Measurements from ENCODE around the gene EML4. TPM values are rescaled to one million over a fixed set of nuclear protein-coding genes. Genes with fewer than 3 reads are reported as not detected.

The EML4 gene
- total and polyA plus RNA-seq, 2 of the 13 experiments (the other 11 are each of a cell fraction or from before 2014, with no cell fraction given): 243 to 476 TPM

DNA sequence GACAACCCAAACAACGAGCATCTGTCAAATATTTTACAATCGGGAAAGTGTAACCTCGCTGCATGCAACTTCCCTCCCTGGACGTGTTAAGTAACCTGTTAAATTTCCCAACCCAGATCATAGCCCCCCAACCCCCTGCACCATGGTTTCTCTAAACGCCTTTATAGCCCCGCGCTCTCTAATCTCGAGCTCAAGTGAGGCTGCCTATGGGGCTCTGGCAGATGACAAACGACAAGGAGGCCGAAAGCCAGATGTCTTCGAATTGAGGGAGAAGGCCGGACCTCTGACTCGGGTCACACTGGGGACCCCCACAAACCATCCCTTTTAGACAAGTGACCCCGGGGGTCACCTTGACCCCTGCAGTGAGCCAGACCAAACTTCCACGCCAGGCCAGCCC, 191.3 kb downstream of the EML4 start (continued):
- TF ChIP-seq, protein P1, sequence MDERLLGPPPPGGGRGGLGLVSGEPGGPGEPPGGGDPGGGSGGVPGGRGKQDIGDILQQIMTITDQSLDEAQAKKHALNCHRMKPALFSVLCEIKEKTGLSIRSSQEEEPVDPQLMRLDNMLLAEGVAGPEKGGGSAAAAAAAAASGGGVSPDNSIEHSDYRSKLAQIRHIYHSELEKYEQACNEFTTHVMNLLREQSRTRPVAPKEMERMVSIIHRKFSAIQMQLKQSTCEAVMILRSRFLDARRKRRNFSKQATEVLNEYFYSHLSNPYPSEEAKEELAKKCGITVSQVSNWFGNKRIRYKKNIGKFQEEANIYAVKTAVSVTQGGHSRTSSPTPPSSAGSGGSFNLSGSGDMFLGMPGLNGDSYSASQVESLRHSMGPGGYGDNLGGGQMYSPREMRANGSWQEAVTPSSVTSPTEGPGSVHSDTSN (CRISPR knock-in tag; IDR thresholded peaks at IDR 0.05): no peak
- TF ChIP-seq ZNF367 (CRISPR knock-in tag; IDR thresholded peaks at IDR 0.05; ENCODE audit: borderline replicate concordance): no peak
- no peak for TF ChIP-seq CBFB (CRISPR knock-in tag; IDR thresholded peaks at IDR 0.05)
- TF ChIP-seq ZKSCAN1 (IDR thresholded peaks at IDR 0.05; ENCODE audit: low read length): no peak
- TF ChIP-seq, protein P2, sequence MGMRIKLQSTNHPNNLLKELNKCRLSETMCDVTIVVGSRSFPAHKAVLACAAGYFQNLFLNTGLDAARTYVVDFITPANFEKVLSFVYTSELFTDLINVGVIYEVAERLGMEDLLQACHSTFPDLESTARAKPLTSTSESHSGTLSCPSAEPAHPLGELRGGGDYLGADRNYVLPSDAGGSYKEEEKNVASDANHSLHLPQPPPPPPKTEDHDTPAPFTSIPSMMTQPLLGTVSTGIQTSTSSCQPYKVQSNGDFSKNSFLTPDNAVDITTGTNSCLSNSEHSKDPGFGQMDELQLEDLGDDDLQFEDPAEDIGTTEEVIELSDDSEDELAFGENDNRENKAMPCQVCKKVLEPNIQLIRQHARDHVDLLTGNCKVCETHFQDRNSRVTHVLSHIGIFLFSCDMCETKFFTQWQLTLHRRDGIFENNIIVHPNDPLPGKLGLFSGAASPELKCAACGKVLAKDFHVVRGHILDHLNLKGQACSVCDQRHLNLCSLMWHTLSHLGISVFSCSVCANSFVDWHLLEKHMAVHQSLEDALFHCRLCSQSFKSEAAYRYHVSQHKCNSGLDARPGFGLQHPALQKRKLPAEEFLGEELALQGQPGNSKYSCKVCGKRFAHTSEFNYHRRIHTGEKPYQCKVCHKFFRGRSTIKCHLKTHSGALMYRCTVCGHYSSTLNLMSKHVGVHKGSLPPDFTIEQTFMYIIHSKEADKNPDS (CRISPR knock-in tag; IDR thresholded peaks at IDR 0.05): 0 out of 2 replicates have a peak, but pooled peaks have one; percentile 23
- TF ChIP-seq, protein P3, sequence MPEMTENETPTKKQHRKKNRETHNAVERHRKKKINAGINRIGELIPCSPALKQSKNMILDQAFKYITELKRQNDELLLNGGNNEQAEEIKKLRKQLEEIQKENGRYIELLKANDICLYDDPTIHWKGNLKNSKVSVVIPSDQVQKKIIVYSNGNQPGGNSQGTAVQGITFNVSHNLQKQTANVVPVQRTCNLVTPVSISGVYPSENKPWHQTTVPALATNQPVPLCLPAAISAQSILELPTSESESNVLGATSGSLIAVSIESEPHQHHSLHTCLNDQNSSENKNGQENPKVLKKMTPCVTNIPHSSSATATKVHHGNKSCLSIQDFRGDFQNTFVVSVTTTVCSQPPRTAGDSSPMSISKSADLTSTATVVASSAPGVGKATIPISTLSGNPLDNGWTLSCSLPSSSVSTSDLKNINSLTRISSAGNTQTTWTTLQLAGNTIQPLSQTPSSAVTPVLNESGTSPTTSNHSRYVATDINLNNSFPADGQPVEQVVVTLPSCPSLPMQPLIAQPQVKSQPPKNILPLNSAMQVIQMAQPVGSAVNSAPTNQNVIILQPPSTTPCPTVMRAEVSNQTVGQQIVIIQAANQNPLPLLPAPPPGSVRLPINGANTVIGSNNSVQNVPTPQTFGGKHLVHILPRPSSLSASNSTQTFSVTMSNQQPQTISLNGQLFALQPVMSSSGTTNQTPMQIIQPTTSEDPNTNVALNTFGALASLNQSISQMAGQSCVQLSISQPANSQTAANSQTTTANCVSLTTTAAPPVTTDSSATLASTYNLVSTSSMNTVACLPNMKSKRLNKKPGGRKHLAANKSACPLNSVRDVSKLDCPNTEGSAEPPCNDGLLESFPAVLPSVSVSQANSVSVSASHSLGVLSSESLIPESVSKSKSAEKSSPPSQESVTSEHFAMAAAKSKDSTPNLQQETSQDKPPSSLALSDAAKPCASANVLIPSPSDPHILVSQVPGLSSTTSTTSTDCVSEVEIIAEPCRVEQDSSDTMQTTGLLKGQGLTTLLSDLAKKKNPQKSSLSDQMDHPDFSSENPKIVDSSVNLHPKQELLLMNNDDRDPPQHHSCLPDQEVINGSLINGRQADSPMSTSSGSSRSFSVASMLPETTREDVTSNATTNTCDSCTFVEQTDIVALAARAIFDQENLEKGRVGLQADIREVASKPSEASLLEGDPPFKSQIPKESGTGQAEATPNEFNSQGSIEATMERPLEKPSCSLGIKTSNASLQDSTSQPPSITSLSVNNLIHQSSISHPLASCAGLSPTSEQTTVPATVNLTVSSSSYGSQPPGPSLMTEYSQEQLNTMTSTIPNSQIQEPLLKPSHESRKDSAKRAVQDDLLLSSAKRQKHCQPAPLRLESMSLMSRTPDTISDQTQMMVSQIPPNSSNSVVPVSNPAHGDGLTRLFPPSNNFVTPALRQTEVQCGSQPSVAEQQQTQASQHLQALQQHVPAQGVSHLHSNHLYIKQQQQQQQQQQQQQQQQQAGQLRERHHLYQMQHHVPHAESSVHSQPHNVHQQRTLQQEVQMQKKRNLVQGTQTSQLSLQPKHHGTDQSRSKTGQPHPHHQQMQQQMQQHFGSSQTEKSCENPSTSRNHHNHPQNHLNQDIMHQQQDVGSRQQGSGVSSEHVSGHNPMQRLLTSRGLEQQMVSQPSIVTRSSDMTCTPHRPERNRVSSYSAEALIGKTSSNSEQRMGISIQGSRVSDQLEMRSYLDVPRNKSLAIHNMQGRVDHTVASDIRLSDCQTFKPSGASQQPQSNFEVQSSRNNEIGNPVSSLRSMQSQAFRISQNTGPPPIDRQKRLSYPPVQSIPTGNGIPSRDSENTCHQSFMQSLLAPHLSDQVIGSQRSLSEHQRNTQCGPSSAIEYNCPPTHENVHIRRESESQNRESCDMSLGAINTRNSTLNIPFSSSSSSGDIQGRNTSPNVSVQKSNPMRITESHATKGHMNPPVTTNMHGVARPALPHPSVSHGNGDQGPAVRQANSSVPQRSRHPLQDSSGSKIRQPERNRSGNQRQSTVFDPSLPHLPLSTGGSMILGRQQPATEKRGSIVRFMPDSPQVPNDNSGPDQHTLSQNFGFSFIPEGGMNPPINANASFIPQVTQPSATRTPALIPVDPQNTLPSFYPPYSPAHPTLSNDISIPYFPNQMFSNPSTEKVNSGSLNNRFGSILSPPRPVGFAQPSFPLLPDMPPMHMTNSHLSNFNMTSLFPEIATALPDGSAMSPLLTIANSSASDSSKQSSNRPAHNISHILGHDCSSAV (CRISPR knock-in tag; IDR thresholded peaks at IDR 0.05; ENCODE audit: borderline replicate concordance): no peak
- no peak for TF ChIP-seq MIER2 (CRISPR knock-in tag; IDR thresholded peaks at IDR 0.05)
- no peak for TF ChIP-seq ZC3H13 (CRISPR knock-in tag; IDR thresholded peaks at IDR 0.05)
- no peak for TF ChIP-seq ZMAT3 (CRISPR knock-in tag; conservative IDR thresholded peaks at IDR 0.05)
- TF ChIP-seq, protein P4, sequence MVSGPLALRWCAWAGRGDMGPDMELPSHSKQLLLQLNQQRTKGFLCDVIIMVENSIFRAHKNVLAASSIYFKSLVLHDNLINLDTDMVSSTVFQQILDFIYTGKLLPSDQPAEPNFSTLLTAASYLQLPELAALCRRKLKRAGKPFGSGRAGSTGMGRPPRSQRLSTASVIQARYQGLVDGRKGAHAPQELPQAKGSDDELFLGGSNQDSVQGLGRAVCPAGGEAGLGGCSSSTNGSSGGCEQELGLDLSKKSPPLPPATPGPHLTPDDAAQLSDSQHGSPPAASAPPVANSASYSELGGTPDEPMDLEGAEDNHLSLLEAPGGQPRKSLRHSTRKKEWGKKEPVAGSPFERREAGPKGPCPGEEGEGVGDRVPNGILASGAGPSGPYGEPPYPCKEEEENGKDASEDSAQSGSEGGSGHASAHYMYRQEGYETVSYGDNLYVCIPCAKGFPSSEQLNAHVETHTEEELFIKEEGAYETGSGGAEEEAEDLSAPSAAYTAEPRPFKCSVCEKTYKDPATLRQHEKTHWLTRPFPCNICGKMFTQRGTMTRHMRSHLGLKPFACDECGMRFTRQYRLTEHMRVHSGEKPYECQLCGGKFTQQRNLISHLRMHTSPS (CRISPR knock-in tag; IDR thresholded peaks at IDR 0.05; ENCODE audit: low read depth): peak; percentile 14; the same call in 1 of the 2 replicates
- TF ChIP-seq ISL2 (CRISPR knock-in tag; IDR thresholded peaks at IDR 0.05): no peak
- peak; percentile 85; the same call in 1 of the 2 replicates for TF ChIP-seq ARID2 (CRISPR knock-in tag; IDR thresholded peaks at IDR 0.05; ENCODE audit: borderline replicate concordance)
- TF ChIP-seq ZNF510 (CRISPR knock-in tag; IDR thresholded peaks at IDR 0.05; ENCODE audit: low read depth): no peak
- TF ChIP-seq NR2C2 (CRISPR knock-in tag; IDR thresholded peaks at IDR 0.05; ENCODE audit: borderline replicate concordance): no peak

Measured in HepG2 (cell line).